GM12892 (cell line): ENCODE data around the gene HOXB9.

Experiments
- POLR2A ChIP-seq: IDR thresholded peaks from 2 replicates; pipeline ENCODE4 v1.6.1; 2011; ENCODE audit warnings: low read depth, low read length, control low read depth
- POLR2AphosphoS5 ChIP-seq: IDR thresholded peaks from 2 replicates; pipeline ENCODE4 v1.6.1; 2011; ENCODE audit warnings: low read depth, low read length, control low read depth
- TAF1 ChIP-seq: IDR thresholded peaks from 2 replicates; pipeline ENCODE4 v1.6.1; 2011; ENCODE audit warnings: low read depth, mild to moderate bottlenecking, control low read depth, low read length, borderline replicate concordance

GRCh38 chr17:48582750-48583069 is 43.4 kb downstream of the HOXB9 start:
- TF ChIP-seq POLR2A (no peak), TAF1 (no peak), POLR2AphosphoS5 (no peak)
